Measurements from ENCODE around the gene DYNLT4.

DNA sequence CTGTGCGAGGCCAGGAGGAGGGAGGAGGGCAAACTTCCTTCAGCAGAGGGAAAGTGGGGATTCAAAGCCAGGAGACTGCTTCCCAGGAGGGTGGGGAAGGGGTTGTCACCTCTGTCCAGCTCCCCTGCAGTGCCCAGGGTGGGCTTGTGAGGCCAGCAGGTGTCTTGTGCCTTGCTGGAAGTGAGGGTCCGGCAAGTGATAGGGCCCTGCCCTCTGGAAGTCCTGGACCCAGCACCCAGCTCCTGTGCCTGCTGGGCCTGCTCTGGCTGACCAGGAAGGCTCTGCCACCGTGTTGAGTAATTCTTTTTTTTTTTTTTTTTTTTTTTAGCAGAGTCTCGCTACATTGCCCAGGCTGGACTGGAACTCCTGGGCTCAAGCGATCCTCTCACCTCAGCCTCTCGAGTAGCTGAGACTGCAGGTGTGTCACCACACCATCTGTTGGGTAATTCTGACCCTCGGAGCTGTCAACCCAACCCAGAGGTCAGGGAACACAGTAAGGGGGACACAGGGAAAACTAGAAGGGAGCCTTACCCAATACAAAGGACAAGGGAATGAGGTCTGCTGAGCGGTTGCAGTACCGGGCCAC lies 20.2 kb downstream of the DYNLT4 start:
- TF ChIP-seq, protein P1, sequence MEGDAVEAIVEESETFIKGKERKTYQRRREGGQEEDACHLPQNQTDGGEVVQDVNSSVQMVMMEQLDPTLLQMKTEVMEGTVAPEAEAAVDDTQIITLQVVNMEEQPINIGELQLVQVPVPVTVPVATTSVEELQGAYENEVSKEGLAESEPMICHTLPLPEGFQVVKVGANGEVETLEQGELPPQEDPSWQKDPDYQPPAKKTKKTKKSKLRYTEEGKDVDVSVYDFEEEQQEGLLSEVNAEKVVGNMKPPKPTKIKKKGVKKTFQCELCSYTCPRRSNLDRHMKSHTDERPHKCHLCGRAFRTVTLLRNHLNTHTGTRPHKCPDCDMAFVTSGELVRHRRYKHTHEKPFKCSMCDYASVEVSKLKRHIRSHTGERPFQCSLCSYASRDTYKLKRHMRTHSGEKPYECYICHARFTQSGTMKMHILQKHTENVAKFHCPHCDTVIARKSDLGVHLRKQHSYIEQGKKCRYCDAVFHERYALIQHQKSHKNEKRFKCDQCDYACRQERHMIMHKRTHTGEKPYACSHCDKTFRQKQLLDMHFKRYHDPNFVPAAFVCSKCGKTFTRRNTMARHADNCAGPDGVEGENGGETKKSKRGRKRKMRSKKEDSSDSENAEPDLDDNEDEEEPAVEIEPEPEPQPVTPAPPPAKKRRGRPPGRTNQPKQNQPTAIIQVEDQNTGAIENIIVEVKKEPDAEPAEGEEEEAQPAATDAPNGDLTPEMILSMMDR (IDR thresholded peaks at IDR 0.05) = no peak
- no peak for TF ChIP-seq EP300 (IDR thresholded peaks at IDR 0.05)
- no peak for TF ChIP-seq POLR2A (IDR thresholded peaks at IDR 0.05)
- no peak for TF ChIP-seq POLR2AphosphoS5 (IDR thresholded peaks at IDR 0.05)
